Esophagus muscularis mucosa (tissue), 4 donors: ENCODE results near the gene RNF141. TPM values are rescaled to one million over a fixed set of nuclear protein-coding genes. Genes with fewer than 3 reads are reported as not detected.

Experiments
- DNase-seq: peaks from one replicate; pipeline ENCODE4 v3.0.0-alpha.2; 2017; ENCODE audit errors: extremely low spot score
- H3K27ac ChIP-seq, 4 donors: fragments of 200-600 bp; sonication (generic); replicated peaks in 1 of 4; 1 replicate in 3 of 4; 2 replicates in 1 of 4; pipeline ENCODE4 v1.5.1; 2016 to 2019; ENCODE audit warnings: mild to moderate bottlenecking in 1 of 4
- H3K27me3 ChIP-seq, 4 donors: fragments of 200-600 bp; sonication (generic); one replicate each; pipeline versions ENCODE4 v1.5.1 to v1.6.0; 2016 to 2019
- H3K36me3 ChIP-seq, 4 donors: fragments of 200-600 bp; sonication (generic); one replicate each; pipeline ENCODE4 v1.5.1; 2016 to 2019
- H3K4me1 ChIP-seq, 4 donors: fragments of 200-600 bp; sonication (generic); one replicate each; pipeline ENCODE4 v1.5.1; 2016 to 2019
- H3K4me3 ChIP-seq, 4 donors: fragments of 200-600 bp; sonication (generic); 1 replicate in 2 of 4; 2 replicates in 2 of 4; pipeline ENCODE4 v1.5.1; 2016 to 2019; ENCODE audit warnings: mild to moderate bottlenecking in 4 of 4, moderate library complexity in 1 of 4
- H3K9me3 ChIP-seq, 4 donors: fragments of 200-600 bp; sonication (generic); 1 replicate in 3 of 4; 2 replicates in 1 of 4; pipeline ENCODE4 v1.5.1; 2016 to 2019
- CTCF ChIP-seq, 3 experiments: fragments of 200-600 bp in 2 of 3; fragments of 450-650 bp in 1 of 3; sonication (generic) in 2 of 3; IDR thresholded peaks; one replicate each; pipeline ENCODE4 v1.5.1; 2017 to 2019; ENCODE audit warnings: antibody characterized with exemption in 3 of 3, mild to moderate bottlenecking in 2 of 3, moderate library complexity in 1 of 3
- EP300 ChIP-seq: sonication (generic); formaldehyde crosslinking; IDR thresholded peaks from one replicate; pipeline ENCODE4 v1.6.1; 2017; ENCODE audit warnings: antibody characterized with exemption
- POLR2A ChIP-seq: fragments of 450-650 bp; IDR thresholded peaks from one replicate; pipeline ENCODE4 v1.6.1; 2017; ENCODE audit warnings: antibody characterized with exemption, moderate library complexity, mild to moderate bottlenecking, low read depth
- POLR2AphosphoS5 ChIP-seq, 2 donors: sonication (generic); formaldehyde crosslinking; IDR thresholded peaks; one replicate each; pipeline ENCODE4 v1.6.1; 2017; ENCODE audit warnings: antibody characterized with exemption in 2 of 2
- WGBS: methylation state at CpG from one replicate; pipeline ENCODE4 v1.1.5; 2018; 5-methylcytosine and 5-hydroxymethylcytosine counted together
- intact Hi-C: fragments of 100-400 bp; cut with DNase I; formaldehyde crosslinking; loops from one replicate; pipeline ENCODE4 v1.15.1; 2023
- total RNA-seq, 4 donors: library from RNA; depleted of rRNA; stranded (reverse); fragments of >200 nt; gene quantifications; one replicate each; pipeline versions ENCODE4 v1.1.0 to v1.2.1, GENCODE V29; 2016

Gene RNF141
- total RNA-seq, 4 donors from 2014 or later = 24.1 to 39.3 (median 34.9) TPM

GRCh38 chr11:10483174-10483573 is 57.8 kb downstream of the RNF141 start:
- WGBS = 100% methylated on average over 1 of the region's 1 CpG
- Histone ChIP-seq H3K4me1 (peaks cover 0 to 12% (median 4%) of the 10 kb centered on the region in 4 donors), H3K36me3 (peaks cover 0 to 10% (median 0%) of the 10 kb centered on the region in 4 donors), H3K27ac (no peak overlapping the region), H3K27me3 (no peaks in the 10 kb centered on the region), H3K4me3 (no peak overlapping the region), H3K9me3 (no peaks in the 10 kb centered on the region)
- DNase-seq = no peak
- no peak for TF ChIP-seq POLR2AphosphoS5 (IDR thresholded peaks at IDR 0.05)
- no peak for TF ChIP-seq CTCF (IDR thresholded peaks at IDR 0.05)
- TF ChIP-seq POLR2A = no peak
- TF ChIP-seq EP300 = no peak
- intact Hi-C loops = no loop called here

- H3K36me3 ChIP-seq = peaks cover 0 to 7% (median 0%) of the 10 kb centered on the region in 4 donors
- H3K27me3 ChIP-seq = no peaks in the 10 kb centered on the region
- no peaks in the 10 kb centered on the region for H3K9me3 ChIP-seq
- intact Hi-C loops = no loop called here
- H3K4me1 ChIP-seq = peaks cover 0 to 12% (median 4%) of the 10 kb centered on the region in 4 donors
- no peak overlapping the region for H3K4me3 ChIP-seq
- no peak for TF ChIP-seq POLR2AphosphoS5 (IDR thresholded peaks at IDR 0.05)
- TF ChIP-seq CTCF (IDR thresholded peaks at IDR 0.05) = no peak
- TF ChIP-seq EP300 = no peak
- TF ChIP-seq POLR2A = no peak
- DNase-seq = no peak
- no peak overlapping the region for H3K27ac ChIP-seq
- 85% methylated on average over 11 of the region's 16 CpGs for WGBS
Observed at GRCh38 chr11:10481560-10482349, 59.2 kb downstream of the RNF141 start.

GRCh38 chr11:10480760-10481159 is 60.2 kb downstream of the RNF141 start:
- WGBS = 65% methylated on average over 2 of the region's 2 CpGs
- Histone ChIP-seq H3K27me3 (no peaks in the 10 kb centered on the region), H3K27ac (no peak overlapping the region), H3K36me3 (peaks cover 0 to 7% (median 0%) of the 10 kb centered on the region in 4 donors), H3K4me3 (no peak overlapping the region), H3K9me3 (no peaks in the 10 kb centered on the region), H3K4me1 (peaks cover 0 to 12% (median 4%) of the 10 kb centered on the region in 4 donors)
- intact Hi-C loops = no loop called here
- DNase-seq = no peak
- TF ChIP-seq POLR2AphosphoS5 (IDR thresholded peaks at IDR 0.05) = no peak
- no peak for TF ChIP-seq POLR2A
- no peak for TF ChIP-seq CTCF (IDR thresholded peaks at IDR 0.05)
- no peak for TF ChIP-seq EP300

GRCh38 chr11:10480026-10480425 is 61.0 kb downstream of the RNF141 start:
- no peak overlapping the region for H3K27ac ChIP-seq
- H3K36me3 ChIP-seq = peaks cover 0 to 7% (median 0%) of the 10 kb centered on the region in 4 donors
- intact Hi-C loops = no loop called here
- no peaks in the 10 kb centered on the region for H3K9me3 ChIP-seq
- TF ChIP-seq EP300 = no peak
- TF ChIP-seq POLR2AphosphoS5 (IDR thresholded peaks at IDR 0.05) = no peak
- no peak for TF ChIP-seq POLR2A
- TF ChIP-seq CTCF (IDR thresholded peaks at IDR 0.05) = no peak
- H3K4me3 ChIP-seq = no peak overlapping the region
- no peak for DNase-seq
- H3K27me3 ChIP-seq = no peaks in the 10 kb centered on the region
- WGBS = 82% methylated on average over 3 of the region's 6 CpGs
- peaks cover 0 to 12% (median 4%) of the 10 kb centered on the region in 4 donors for H3K4me1 ChIP-seq
